T-helper 17 cell (primary cell): ENCODE results near the gene INHBA. TPM values are rescaled to one million over a fixed set of nuclear protein-coding genes. Genes with fewer than 3 reads are reported as not detected.

Experiments used
- ATAC-seq: fragments of 150-1000 bp; cut with Tn5 transposase; 2 replicates; pipeline ENCODE4 v1.10.0; 2021; ENCODE audit warnings: mild to moderate bottlenecking, moderate library complexity
- DNase-seq, 3 donors: peaks; one replicate each; pipeline versions ENCODE4 v3.0.0 to v3.0.0-alpha.2; 2020 to 2021
- H3K9me3 ChIP-seq: one replicate; pipeline ENCODE4 v1.7.0; 2013; ENCODE audit warnings: low read length, mild to moderate bottlenecking; ENCODE audit not compliant: control insufficient read depth, poor library complexity, severe bottlenecking
- H3K27ac Mint-ChIP-seq: one replicate; pipeline ENCODE4 v1.8.0; 2022; ENCODE audit warnings: mild to moderate bottlenecking, moderate library complexity, mixed read lengths
- H3K27me3 Mint-ChIP-seq: one replicate; pipeline ENCODE4 v1.8.0; 2022; ENCODE audit warnings: mixed read lengths
- H3K36me3 Mint-ChIP-seq: one replicate; pipeline ENCODE4 v1.8.0; 2022; ENCODE audit warnings: low read depth, mixed read lengths
- H3K4me1 Mint-ChIP-seq: one replicate; pipeline ENCODE4 v1.8.0; 2022; ENCODE audit warnings: mild to moderate bottlenecking, mixed read lengths
- H3K4me3 Mint-ChIP-seq: one replicate; pipeline ENCODE4 v1.8.0; 2022; ENCODE audit warnings: mild to moderate bottlenecking, moderate library complexity, mixed read lengths
- total RNA-seq, 4 donors: library from RNA in 2 of 4; stranded (reverse) in 2 of 4; gene quantifications; one replicate each; pipeline ENCODE4 v1.2.3 and lab custom pipeline; 2022 to 2026

The INHBA gene
- total RNA-seq, 2 donors from 2014 or later = 0.12 TPM; not detected in 1

DNA sequence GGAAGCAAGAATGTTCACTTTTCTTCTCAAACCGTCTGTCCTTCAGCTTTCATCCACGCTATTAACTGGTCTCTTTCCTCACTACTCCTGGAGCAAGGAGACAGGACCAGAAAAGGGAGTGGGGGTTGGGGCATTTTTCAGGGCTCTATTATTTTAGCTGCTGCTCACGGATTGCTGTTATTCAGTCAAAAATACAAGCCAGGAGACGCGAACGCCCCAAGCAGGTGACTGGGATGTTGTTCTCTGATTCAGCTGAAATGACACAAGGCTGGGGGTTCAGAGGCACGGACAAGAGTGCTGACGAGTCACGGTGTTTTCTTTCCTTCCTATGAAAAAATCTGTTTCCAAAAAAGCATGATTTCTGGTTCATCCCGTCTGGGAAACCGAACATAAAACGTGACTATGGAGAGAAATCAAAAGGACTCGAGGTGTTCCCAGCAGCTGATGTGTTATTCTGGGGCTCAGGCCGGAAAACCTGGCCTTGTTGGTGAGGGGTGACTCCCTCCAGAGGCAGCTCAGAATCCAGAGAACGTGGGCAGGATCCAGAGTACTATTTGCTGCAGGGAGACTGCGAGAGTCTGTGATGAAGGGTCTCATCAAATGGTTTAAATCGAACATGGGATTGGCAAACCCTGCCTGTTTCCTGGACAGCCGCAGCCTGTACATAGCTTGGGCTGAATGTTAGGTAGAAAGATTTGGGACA is 3.5 kb upstream of the INHBA start:
- H3K27ac Mint-ChIP-seq = no peak overlapping the region
- no peaks in the 10 kb centered on the region for H3K9me3 ChIP-seq
- no peak for DNase-seq
- no peak for ATAC-seq
- peaks cover 47% of the 10 kb centered on the region for H3K27me3 Mint-ChIP-seq
- H3K36me3 Mint-ChIP-seq = no peaks in the 10 kb centered on the region
- peaks cover 2% of the 10 kb centered on the region for H3K4me1 Mint-ChIP-seq
- H3K4me3 Mint-ChIP-seq = no peak overlapping the region

GRCh38 chr7:41705109-41705901 is 2.4 kb upstream of the INHBA start:
- DNase-seq = peak in 1 of 3 donors; percentile 18
- H3K27me3 Mint-ChIP-seq = peaks cover 53% of the 10 kb centered on the region
- peaks cover 2% of the 10 kb centered on the region for H3K4me1 Mint-ChIP-seq
- H3K27ac Mint-ChIP-seq = peak overlapping the region; percentile 11
- no peaks in the 10 kb centered on the region for H3K9me3 ChIP-seq
- H3K4me3 Mint-ChIP-seq = peak overlapping the region; percentile 90
- H3K36me3 Mint-ChIP-seq = no peaks in the 10 kb centered on the region
- peak; percentile 87 for ATAC-seq

DNA sequence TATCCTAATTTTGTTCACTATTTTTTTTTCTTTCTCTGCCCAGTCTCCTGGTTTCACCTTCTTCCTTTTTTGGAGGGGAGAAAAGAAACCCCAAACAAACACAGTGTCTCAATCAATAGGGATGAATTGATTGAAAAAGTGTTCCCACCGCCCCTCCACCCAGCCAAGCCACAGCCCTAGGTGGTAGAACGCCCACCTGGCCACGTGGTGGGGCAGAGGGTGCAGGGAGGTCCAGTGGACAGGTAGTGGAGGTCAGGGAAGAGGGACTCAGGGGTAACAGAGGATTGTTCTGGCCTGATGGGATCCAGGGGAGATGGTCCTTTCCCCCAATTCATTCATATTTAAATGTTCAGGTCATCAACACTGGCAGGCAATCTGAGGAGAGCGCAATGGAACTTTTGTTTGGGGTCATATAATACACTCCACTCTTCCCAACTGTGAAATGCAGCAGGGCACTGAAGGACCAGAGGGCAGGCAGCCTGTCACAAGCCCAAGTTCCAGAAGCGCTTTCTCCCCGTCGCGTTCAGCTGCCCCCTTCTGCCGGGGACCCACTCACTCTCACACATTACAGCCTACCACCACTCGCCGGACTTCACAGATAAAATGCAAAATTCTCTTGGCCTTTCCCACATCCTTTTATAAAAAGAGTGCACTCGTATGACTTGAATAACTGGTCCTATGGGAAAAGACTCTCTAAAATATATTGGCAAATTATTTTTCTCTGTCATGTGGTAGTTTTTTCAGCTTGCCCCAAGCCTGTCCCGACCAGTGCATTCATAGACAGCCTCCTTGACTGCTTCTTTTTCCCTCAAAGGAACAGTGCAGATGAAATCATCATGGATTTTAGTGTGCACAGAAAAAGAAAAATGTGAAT is 1.6 kb downstream of the INHBA start:
- no peak for DNase-seq
- H3K9me3 ChIP-seq = no peaks in the 10 kb centered on the region
- H3K27me3 Mint-ChIP-seq = peaks cover 54% of the 10 kb centered on the region
- no peak for ATAC-seq
- no peaks in the 10 kb centered on the region for H3K36me3 Mint-ChIP-seq
- H3K27ac Mint-ChIP-seq = no peak overlapping the region
- peaks cover 2% of the 10 kb centered on the region for H3K4me1 Mint-ChIP-seq
- H3K4me3 Mint-ChIP-seq = no peak overlapping the region

GRCh38 chr7:41700044-41700471 is 2.8 kb downstream of the INHBA start:
- H3K36me3 Mint-ChIP-seq = no peaks in the 10 kb centered on the region
- H3K27ac Mint-ChIP-seq = no peak overlapping the region
- peaks cover 2% of the 10 kb centered on the region for H3K4me1 Mint-ChIP-seq
- ATAC-seq (no peak), DNase-seq (no peak)
- H3K27me3 Mint-ChIP-seq = peaks cover 53% of the 10 kb centered on the region
- H3K9me3 ChIP-seq = no peaks in the 10 kb centered on the region
- no peak overlapping the region for H3K4me3 Mint-ChIP-seq

- H3K9me3 ChIP-seq = no peaks in the 10 kb centered on the region
- Mint-ChIP-seq H3K36me3 (no peaks in the 10 kb centered on the region), H3K27ac (no peak overlapping the region), H3K4me1 (peaks cover 2% of the 10 kb centered on the region), H3K27me3 (peaks cover 54% of the 10 kb centered on the region), H3K4me3 (no peak overlapping the region)
- ATAC-seq (no peak), DNase-seq (no peak)
These were observed 3.4 kb downstream of the INHBA start for GRCh38 chr7:41699516-41699915.

- H3K27me3 Mint-ChIP-seq = peaks cover 52% of the 10 kb centered on the region
- no peaks in the 10 kb centered on the region for H3K9me3 ChIP-seq
- DNase-seq (no peak), ATAC-seq (no peak)
- H3K4me1 Mint-ChIP-seq = no peaks in the 10 kb centered on the region
- H3K36me3 Mint-ChIP-seq = no peaks in the 10 kb centered on the region
- no peak overlapping the region for H3K4me3 Mint-ChIP-seq
- H3K27ac Mint-ChIP-seq = no peak overlapping the region
These were observed 4.2 kb downstream of the INHBA start for GRCh38 chr7:41698726-41699125.

- no peak for DNase-seq
- Mint-ChIP-seq H3K27me3 (peaks cover 49% of the 10 kb centered on the region), H3K4me1 (no peaks in the 10 kb centered on the region), H3K27ac (no peak overlapping the region), H3K36me3 (no peaks in the 10 kb centered on the region), H3K4me3 (no peak overlapping the region)
- ATAC-seq = no peak
- H3K9me3 ChIP-seq = no peaks in the 10 kb centered on the region
These were observed 4.8 kb downstream of the INHBA start for GRCh38 chr7:41698114-41698513.

DNA sequence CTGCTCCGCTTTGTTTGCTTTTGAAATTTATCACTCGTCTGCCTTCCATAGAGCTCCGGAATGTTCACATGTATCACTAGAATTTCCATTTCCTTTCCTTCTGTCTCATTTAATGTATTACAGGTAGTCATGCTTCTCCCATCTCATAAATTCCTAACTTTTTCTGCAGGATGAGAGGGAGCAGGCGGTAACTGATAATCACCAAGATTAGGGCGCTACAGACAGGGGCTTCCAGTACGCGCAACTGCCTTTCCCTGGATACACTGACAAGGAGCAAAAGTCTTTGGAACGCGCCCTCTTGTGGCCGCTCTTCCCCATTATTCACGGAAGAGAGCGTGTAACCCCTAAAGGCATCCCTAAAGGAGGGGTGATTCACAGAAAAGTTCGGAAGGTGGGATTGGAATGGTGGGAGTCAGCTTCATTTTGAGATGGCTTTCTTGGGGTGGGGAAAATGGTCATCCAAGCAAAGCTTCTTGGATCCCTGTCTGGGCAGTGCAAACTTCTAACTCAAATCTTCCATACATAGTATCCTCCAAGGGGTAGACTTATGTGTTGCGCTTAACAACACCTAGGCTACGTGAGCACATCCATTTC is 6.5 kb downstream of the INHBA start:
- ATAC-seq (no peak), DNase-seq (no peak)
- H3K27ac Mint-ChIP-seq = no peak overlapping the region
- H3K36me3 Mint-ChIP-seq = no peaks in the 10 kb centered on the region
- H3K9me3 ChIP-seq = no peaks in the 10 kb centered on the region
- peaks cover 47% of the 10 kb centered on the region for H3K27me3 Mint-ChIP-seq
- no peak overlapping the region for H3K4me3 Mint-ChIP-seq
- no peaks in the 10 kb centered on the region for H3K4me1 Mint-ChIP-seq

DNA sequence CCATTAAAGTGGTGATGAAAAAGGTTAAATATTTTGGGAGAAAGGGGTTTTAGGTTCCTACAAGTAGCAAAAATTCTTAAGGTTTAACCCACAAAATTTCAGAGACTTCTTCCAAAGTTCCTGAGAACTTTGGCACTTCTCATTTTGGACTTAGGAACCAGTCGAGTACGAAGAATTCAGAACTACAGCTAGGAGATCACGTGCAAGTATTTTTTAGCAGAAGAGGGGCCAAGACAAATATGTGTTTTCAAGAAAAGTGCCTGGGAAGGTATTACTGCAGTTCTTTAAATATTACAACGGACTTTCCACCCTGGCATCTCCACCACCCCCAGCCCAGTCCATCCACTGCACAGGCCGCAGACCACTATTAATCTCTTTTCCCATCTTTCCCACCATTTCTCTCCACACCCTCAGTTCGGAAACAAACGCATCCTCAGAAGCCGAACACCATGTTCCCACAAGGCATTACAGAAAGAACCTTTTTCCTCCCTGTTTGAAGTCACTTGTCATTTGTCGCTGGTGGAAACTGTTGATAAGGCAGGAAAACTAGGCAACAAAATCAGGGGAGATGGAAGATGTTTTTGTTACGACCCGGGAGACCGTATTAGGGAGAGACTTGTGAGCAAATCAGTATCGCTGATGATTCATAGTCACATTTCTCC is 7.1 kb downstream of the INHBA start:
- ATAC-seq = no peak
- H3K36me3 Mint-ChIP-seq = no peaks in the 10 kb centered on the region
- H3K27ac Mint-ChIP-seq = no peak overlapping the region
- DNase-seq = no peak
- H3K4me3 Mint-ChIP-seq = no peak overlapping the region
- no peaks in the 10 kb centered on the region for H3K4me1 Mint-ChIP-seq
- H3K9me3 ChIP-seq = no peaks in the 10 kb centered on the region
- H3K27me3 Mint-ChIP-seq = peaks cover 41% of the 10 kb centered on the region

- no peak for DNase-seq
- ATAC-seq = no peak
- Mint-ChIP-seq H3K4me3 (no peak overlapping the region), H3K27ac (no peak overlapping the region), H3K4me1 (no peaks in the 10 kb centered on the region), H3K27me3 (peaks cover 32% of the 10 kb centered on the region), H3K36me3 (no peaks in the 10 kb centered on the region)
- H3K9me3 ChIP-seq = no peaks in the 10 kb centered on the region
These were observed 8.4 kb downstream of the INHBA start for GRCh38 chr7:41694495-41694894.

- Mint-ChIP-seq H3K4me1 (no peaks in the 10 kb centered on the region), H3K27ac (no peak overlapping the region), H3K4me3 (no peak overlapping the region), H3K36me3 (no peaks in the 10 kb centered on the region), H3K27me3 (peaks cover 26% of the 10 kb centered on the region)
- no peak for ATAC-seq
- no peak for DNase-seq
- no peaks in the 10 kb centered on the region for H3K9me3 ChIP-seq
These were observed 9.5 kb downstream of the INHBA start for GRCh38 chr7:41693150-41693997.

DNA sequence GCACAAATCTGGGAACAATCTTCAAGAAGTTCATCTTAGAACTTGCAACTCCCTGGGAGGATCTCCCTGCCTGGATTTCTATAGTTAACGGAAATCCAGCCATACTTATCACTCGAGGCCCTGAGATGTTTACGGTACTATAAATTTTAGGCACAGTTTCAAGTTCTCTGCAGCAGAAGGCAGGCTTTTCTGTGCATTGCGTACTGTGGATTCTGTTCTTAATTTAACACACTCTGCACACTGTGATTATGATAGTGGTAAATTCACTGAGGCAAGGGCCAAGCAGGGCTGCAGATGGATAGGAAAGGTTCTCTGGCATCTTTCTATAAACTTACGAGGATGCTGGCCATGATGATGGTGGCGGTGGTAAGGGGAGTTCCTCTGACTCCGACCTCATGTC is 10.6 kb downstream of the INHBA start:
- Mint-ChIP-seq H3K4me3 (no peak overlapping the region), H3K36me3 (no peaks in the 10 kb centered on the region), H3K27me3 (peaks cover 26% of the 10 kb centered on the region), H3K4me1 (no peaks in the 10 kb centered on the region), H3K27ac (no peak overlapping the region)
- DNase-seq (no peak), ATAC-seq (no peak)
- no peaks in the 10 kb centered on the region for H3K9me3 ChIP-seq
